K562 (cell line): Measurements from ENCODE around the gene ASB12. TPM values are rescaled to one million over a fixed set of nuclear protein-coding genes. Genes with fewer than 3 reads are reported as not detected.

Experiments used
- ATAC-seq: fragments of 200-7000 bp; cut with Tn5 transposase; 3 replicates; pipeline ENCODE4 v1.9.1; 2020; ENCODE audit warnings: moderate library complexity
- BruUV-seq: library from RNA; stranded (reverse); fragments of 400-500 nt; replicated peaks from 2 replicates; lab custom pipeline; 2021; lab: Mats Ljungman, UMichigan
- CTCF ChIA-PET: fragments of 300-600 bp; formaldehyde crosslinking; extraction: SDS; loops from one replicate; lab custom pipeline; 2021; ENCODE audit warnings: low intra/inter-chr PET ratio; lab: Yijun Ruan, JAX
- POLR2A ChIA-PET: fragments of 300-600, 350-650 bp; sonication (Branson Sonifier 250); formaldehyde crosslinking; extraction: SDS; loops from one replicate; lab custom pipeline; 2021; ENCODE audit warnings: antibody characterized with exemption, inconsistent platforms; lab: Yijun Ruan, JAX
- DNase-seq, 4 experiments: peaks; one replicate each; pipeline versions ENCODE4 v3.0.0 to v3.0.0-alpha.2; 2011 to 2018; ENCODE audit warnings: low spot score in 3 of 4, mixed read lengths in 3 of 4; ENCODE audit errors: extremely low read depth in 1 of 4
- FAIRE-seq: peaks from 2 replicates; lab custom pipeline; 2011; peaks lifted over from hg19 to GRCh38; lab: Jason Lieb, UNC
- H2AFZ ChIP-seq: 2 replicates; pipeline ENCODE4 v1.6.0; 2011; ENCODE audit warnings: low read depth, low read length, control low read depth, inconsistent platforms
- H3K27ac ChIP-seq: fragments of 200-600 bp; 3 replicates; pipeline ENCODE4 v1.8.0; 2011; ENCODE audit warnings: low read depth, mild to moderate bottlenecking, control low read depth, inconsistent platforms, low read length, moderate library complexity, mixed read lengths; ENCODE audit errors: extremely low read depth
- H3K27me3 ChIP-seq, 2 experiments: fragments of 300-600 bp in 1 of 2; 2 replicates in 1 of 2; 3 replicates in 1 of 2; pipeline versions ENCODE4 v1.6.0 to v1.8.0; 2011; ENCODE audit warnings: inconsistent platforms in 2 of 2, low read length in 2 of 2, mild to moderate bottlenecking in 1 of 2, mixed read lengths in 1 of 2, moderate library complexity in 1 of 2; ENCODE audit not compliant: control insufficient read depth in 2 of 2, insufficient read depth in 2 of 2
- H3K36me3 ChIP-seq: fragments of 300-600 bp; 3 replicates; pipeline ENCODE4 v1.8.0; 2011; ENCODE audit warnings: mild to moderate bottlenecking, low read length, inconsistent platforms; ENCODE audit not compliant: control insufficient read depth, insufficient read depth
- H3K4me1 ChIP-seq, 2 experiments: fragments of 200-600 bp in 1 of 2; replicated peaks in 1 of 2; 2 replicates in 1 of 2; 3 replicates in 1 of 2; pipeline versions ENCODE4 v1.5.1 to v1.8.0; 2011; ENCODE audit warnings: inconsistent platforms in 2 of 2, low read length in 2 of 2, mild to moderate bottlenecking in 1 of 2, mixed read lengths in 1 of 2, moderate library complexity in 1 of 2; ENCODE audit not compliant: control insufficient read depth in 2 of 2, insufficient read depth in 2 of 2
- H3K4me2 ChIP-seq: 2 replicates; pipeline ENCODE4 v1.6.1; 2011; ENCODE audit warnings: low read length, control low read depth, inconsistent platforms, mixed read lengths; ENCODE audit not compliant: insufficient read depth
- H3K4me3 ChIP-seq: fragments of 200-600 bp; sonication (generic), shearing (Covaris generic); 2 replicates; pipeline ENCODE4 v1.5.1; 2016; ENCODE audit warnings: control low read depth, inconsistent platforms
- H3K79me2 ChIP-seq: fragments of 200-600 bp; 3 replicates; pipeline ENCODE4 v1.8.0; 2011; ENCODE audit warnings: low read length, inconsistent platforms; ENCODE audit not compliant: control insufficient read depth, insufficient read depth
- H3K9ac ChIP-seq, 2 experiments: 2 replicates each; pipeline versions ENCODE4 v1.6.0 to v1.6.1; 2011; ENCODE audit warnings: low read depth in 2 of 2, low read length in 2 of 2, control low read depth in 1 of 2, inconsistent platforms in 1 of 2, mild to moderate bottlenecking in 1 of 2, mixed read lengths in 1 of 2; ENCODE audit not compliant: insufficient read depth in 1 of 2
- H3K9me1 ChIP-seq: one replicate; pipeline ENCODE4 v1.6.0; 2011; ENCODE audit warnings: inconsistent platforms, mild to moderate bottlenecking, low read length, moderate library complexity; ENCODE audit not compliant: control insufficient read depth, insufficient read depth
- H3K9me3 ChIP-seq: replicated peaks from 2 replicates; pipeline ENCODE4 v1.5.1; 2011; ENCODE audit warnings: low read depth, low read length, inconsistent platforms; ENCODE audit not compliant: control insufficient read depth, insufficient read depth
- H4K20me1 ChIP-seq: replicated peaks from 2 replicates; pipeline ENCODE4 v1.6.1; 2011; ENCODE audit warnings: low read length, inconsistent platforms, mixed read lengths; ENCODE audit not compliant: control insufficient read depth, insufficient read depth
- ETS2 ChIP-seq: IDR thresholded peaks from 2 replicates; pipeline ENCODE4 v1.6.1; 2016; ENCODE audit warnings: borderline replicate concordance, missing genetic modification characterization, mild to moderate bottlenecking, moderate library complexity, missing compliant biosample characterization; ENCODE audit not compliant: poor library complexity, severe bottlenecking
- FOXJ3 ChIP-seq: sonication (generic); formaldehyde crosslinking; IDR thresholded peaks from 2 replicates; pipeline ENCODE4 v1.4.0; 2020; ENCODE audit warnings: mild to moderate bottlenecking, missing genetic modification reagents
- FUS ChIP-seq: fragments of 200-400 bp; formaldehyde crosslinking; optimal IDR thresholded peaks from 2 replicates; pipeline ENCODE3; 2017; ENCODE audit warnings: low read depth, low read length
- ILK ChIP-seq: fragments of 450-650 bp; IDR thresholded peaks from 2 replicates; pipeline ENCODE4 v1.6.1; 2016; ENCODE audit warnings: missing genetic modification characterization, low read depth, mild to moderate bottlenecking, missing compliant biosample characterization, moderate library complexity, borderline replicate concordance
- IRF1 ChIP-seq: sonication (generic); formaldehyde crosslinking; IDR thresholded peaks from 2 replicates; pipeline ENCODE4 v1.8.0; 2022; ENCODE audit warnings: missing genetic modification reagents, mild to moderate bottlenecking, borderline replicate concordance
- POLR2AphosphoS2 ChIP-seq: IDR thresholded peaks from 2 replicates; pipeline ENCODE4 v1.6.1; 2012; ENCODE audit warnings: low read length, improper control_type of control experiment
- POLR2H ChIP-seq: IDR thresholded peaks from 2 replicates; pipeline ENCODE4 v1.6.1; 2016; ENCODE audit warnings: missing genetic modification characterization, low read depth, mild to moderate bottlenecking, control low read depth, missing compliant biosample characterization, moderate library complexity
- SAFB2 ChIP-seq: fragments of 200-400 bp; formaldehyde crosslinking; IDR thresholded peaks from 2 replicates; pipeline ENCODE4 v1.6.1; 2018; ENCODE audit warnings: borderline replicate concordance, low read length, low read depth, moderate library complexity; ENCODE audit not compliant: severe bottlenecking
- SAP30 ChIP-seq: fragments of 200-600 bp; sonication (generic); IDR thresholded peaks from 2 replicates; pipeline ENCODE4 v1.6.1; 2012; ENCODE audit warnings: borderline replicate concordance, low read depth, mild to moderate bottlenecking, moderate library complexity, low read length, control low read depth, inconsistent platforms; ENCODE audit not compliant: insufficient read depth, poor library complexity, severe bottlenecking
- SMARCB1 ChIP-seq: IDR thresholded peaks from 2 replicates; pipeline ENCODE4 v1.6.1; 2011; ENCODE audit warnings: improper control_type of control experiment, low read depth; ENCODE audit not compliant: insufficient read length
- ZBTB8A ChIP-seq: fragments of 450-650 bp; IDR thresholded peaks from 2 replicates; pipeline ENCODE4 v1.6.1; 2018; ENCODE audit warnings: mild to moderate bottlenecking, moderate library complexity; ENCODE audit not compliant: partially characterized antibody
- ZNF184 ChIP-seq: sonication (generic); formaldehyde crosslinking; IDR thresholded peaks from 2 replicates; pipeline ENCODE4 v1.5.0; 2020; ENCODE audit warnings: missing genetic modification reagents
- ZNF232 ChIP-seq: sonication (generic); formaldehyde crosslinking; IDR thresholded peaks from 2 replicates; pipeline ENCODE4 v1.8.0; 2022; ENCODE audit warnings: mild to moderate bottlenecking, missing genetic modification reagents
- ZNF347 ChIP-seq: fragments of 450-650 bp; formaldehyde crosslinking; IDR thresholded peaks from 2 replicates; pipeline ENCODE4 v1.4.0; 2020; ENCODE audit warnings: low read depth, mild to moderate bottlenecking, moderate library complexity
- ZNF384 ChIP-seq: IDR thresholded peaks from 2 replicates; pipeline ENCODE4 v1.6.1; 2012; ENCODE audit warnings: low read depth, low read length, improper control_type of control experiment
- ZNF77 ChIP-seq: fragments of 250-450 bp; sonication (Bioruptor Pico); IDR thresholded peaks from 2 replicates; pipeline ENCODE4 v1.5.0; 2020
- ZSCAN29 ChIP-seq: fragments of 450-650 bp; IDR thresholded peaks from 2 replicates; pipeline ENCODE4 v1.6.1; 2017
- WGBS: fragments of 100-300 bp; shearing (Covaris generic); methylation state at CpG from one replicate; pipeline ENCODE4 v1.1.6; 2016; ENCODE audit warnings: low coverage, mixed read lengths; ENCODE audit not compliant: insufficient coverage; ENCODE audit errors: missing lambda C conversion rate; 5-methylcytosine and 5-hydroxymethylcytosine counted together
- in situ Hi-C: fragments of 300-500 bp; cut with MboI; formaldehyde crosslinking; loops from 4 replicates; pipeline ENCODE4 v1.15.0; 2018; ENCODE audit warnings: inconsistent platforms, mixed read lengths
- intact Hi-C: fragments of 100-400 bp; cut with micrococcal nuclease; formaldehyde crosslinking; loops from 2 replicates; pipeline ENCODE4 v1.14.2; 2022
- polyA plus RNA-seq, 8 experiments: library from polyadenylated mRNA; depleted of rRNA in 4 of 8; stranded (reverse) in 5 of 8; unstranded in 3 of 8; fragments of >200 nt; fragmentation: Nextera tagmentation in 2 of 8; fragmentation: Illumina TruSeq in 1 of 8; extraction: Ambion mirVana in 2 of 8; extraction: Trizol in 1 of 8; gene quantifications; 2 replicates each; pipeline versions ENCODE4 v1.2.1 to v1.2.3, GENCODE V29; 2011 to 2014; ENCODE audit warnings: inconsistent platforms in 1 of 8, missing spikeins in 1 of 8
- total RNA-seq, 7 experiments: library from RNA; depleted of rRNA in 6 of 7; stranded (reverse); fragments of >200 nt in 6 of 7; fragmentation: Illumina TruSeq in 2 of 7; extraction: Trizol in 2 of 7; gene quantifications; 2 replicates each; pipeline versions ENCODE4 v1.2.1 to v1.2.3, GENCODE V29; 2011 to 2021; ENCODE audit warnings: low replicate concordance in 1 of 7
- TF ChIP-seq, protein P1 (sequence below): fragments of 250-450 bp; sonication (Bioruptor Pico); IDR thresholded peaks from 2 replicates; pipeline ENCODE4 v1.5.0; 2021
- TF ChIP-seq, protein P2 (sequence below): fragments of 250-450 bp; sonication (Bioruptor Pico); IDR thresholded peaks from 2 replicates; pipeline ENCODE4 v1.5.1; 2021; ENCODE audit warnings: mild to moderate bottlenecking

The ASB12 gene
- total and polyA plus RNA-seq, 9 of the 15 experiments (the other 6 are each of a cell fraction or from before 2014, with no cell fraction given), result 0.14 to 0.70 (median 0.33) TPM; not detected in 2

GRCh38 chrX:64186974-64187761, 43.2 kb downstream of the ASB12 start:
- H3K27me3 ChIP-seq, result no peaks in the 10 kb centered on the region
- H4K20me1 ChIP-seq, result no peaks in the 10 kb centered on the region
- in situ Hi-C loops, result no loop called here
- no TSS peak for BruUV-seq
- no peak overlapping the region for H2AFZ ChIP-seq
- ChIA-PET CTCF (no interaction called here), POLR2A (interaction anchor here (0.9 kb wide), 1 partner anchor 9 kb away, joined by 3 read pairs; no protein-coding TSS in a partner anchor)
- ATAC-seq (no peak), DNase-seq (no peak), FAIRE-seq (no peak)
- TF ChIP-seq POLR2AphosphoS2 (no peak), SAFB2 (no peak), IRF1 (no peak), ETS2 (tag) (no peak), SAP30 (no peak), ZBTB8A (no peak), ZNF184 (no peak), ZNF384 (no peak), POLR2H (tag) (no peak), FOXJ3 (CRISPR knock-in tag) (no peak), ZNF77 (CRISPR knock-in tag) (no peak), FUS (no peak), ZSCAN29 (no peak), ZNF347 (CRISPR knock-in tag) (no peak), SMARCB1 (no peak), ILK (no peak), ZNF232 (no peak)
- TF ChIP-seq, protein P1, sequence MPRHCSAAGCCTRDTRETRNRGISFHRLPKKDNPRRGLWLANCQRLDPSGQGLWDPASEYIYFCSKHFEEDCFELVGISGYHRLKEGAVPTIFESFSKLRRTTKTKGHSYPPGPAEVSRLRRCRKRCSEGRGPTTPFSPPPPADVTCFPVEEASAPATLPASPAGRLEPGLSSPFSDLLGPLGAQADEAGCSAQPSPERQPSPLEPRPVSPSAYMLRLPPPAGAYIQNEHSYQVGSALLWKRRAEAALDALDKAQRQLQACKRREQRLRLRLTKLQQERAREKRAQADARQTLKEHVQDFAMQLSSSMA (CRISPR knock-in tag), result no peak
- TF ChIP-seq, protein P2, sequence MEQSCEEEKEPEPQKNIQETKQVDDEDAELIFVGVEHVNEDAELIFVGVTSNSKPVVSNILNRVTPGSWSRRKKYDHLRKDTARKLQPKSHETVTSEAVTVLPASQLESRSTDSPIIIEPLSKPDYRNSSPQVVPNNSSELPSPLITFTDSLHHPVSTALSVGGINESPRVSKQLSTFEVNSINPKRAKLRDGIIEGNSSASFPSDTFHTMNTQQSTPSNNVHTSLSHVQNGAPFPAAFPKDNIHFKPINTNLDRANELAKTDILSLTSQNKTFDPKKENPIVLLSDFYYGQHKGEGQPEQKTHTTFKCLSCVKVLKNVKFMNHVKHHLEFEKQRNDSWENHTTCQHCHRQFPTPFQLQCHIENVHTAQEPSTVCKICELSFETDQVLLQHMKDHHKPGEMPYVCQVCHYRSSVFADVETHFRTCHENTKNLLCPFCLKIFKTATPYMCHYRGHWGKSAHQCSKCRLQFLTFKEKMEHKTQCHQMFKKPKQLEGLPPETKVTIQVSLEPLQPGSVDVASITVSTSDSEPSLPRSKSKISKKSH (CRISPR knock-in tag), result no peak
- H3K27ac ChIP-seq, result no peak overlapping the region
- H3K4me2 ChIP-seq, result no peak overlapping the region
- intact Hi-C loops, result no loop called here
- no peaks in the 10 kb centered on the region for H3K4me1 ChIP-seq
- no peaks in the 10 kb centered on the region for H3K79me2 ChIP-seq
- H3K9ac ChIP-seq, result no peak overlapping the region
- peaks cover 1% of the 10 kb centered on the region; the same call in 1 of the 3 replicates for H3K36me3 ChIP-seq
- H3K4me3 ChIP-seq, result no peak overlapping the region
- WGBS, result no CpG with 5 or more reads among the region's 1 CpG
- H3K9me1 ChIP-seq, result no peaks in the 10 kb centered on the region
- no peaks in the 10 kb centered on the region for H3K9me3 ChIP-seq
